NCI-H2107 treated with DMSO at 0.1 percent for 48 hours (cell line): ENCODE results near the gene CD99L2.
A peak's percentile ranks its signal among the peaks of the same experiment; 100 is the strongest.

Experiments
- DNase-seq: peaks from one replicate; lab custom pipeline; 2025; ENCODE audit not compliant: unreplicated experiment; lab: John Stamatoyannopoulos, UW

The CD99L2 gene

DNA sequence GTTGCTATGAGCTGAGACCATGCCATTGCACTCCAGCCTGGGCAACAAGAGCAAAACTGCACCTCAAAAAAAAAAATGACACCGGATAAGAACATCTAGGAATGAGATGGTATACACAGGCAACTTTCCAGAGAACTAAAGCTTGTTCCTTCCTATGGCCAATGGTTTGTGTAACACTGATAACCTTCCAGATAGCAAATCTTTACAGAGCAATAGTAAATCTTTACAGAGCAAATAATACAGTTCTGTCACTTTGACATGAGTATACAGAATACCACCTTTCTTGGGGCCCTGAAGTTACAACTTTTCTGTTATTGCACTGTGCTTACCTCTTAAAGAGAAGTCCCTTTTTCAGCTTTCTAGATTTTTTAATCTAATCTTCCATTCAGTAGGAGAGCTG lies 91.6 kb downstream of the CD99L2 start:
- no peak for DNase-seq

DNA sequence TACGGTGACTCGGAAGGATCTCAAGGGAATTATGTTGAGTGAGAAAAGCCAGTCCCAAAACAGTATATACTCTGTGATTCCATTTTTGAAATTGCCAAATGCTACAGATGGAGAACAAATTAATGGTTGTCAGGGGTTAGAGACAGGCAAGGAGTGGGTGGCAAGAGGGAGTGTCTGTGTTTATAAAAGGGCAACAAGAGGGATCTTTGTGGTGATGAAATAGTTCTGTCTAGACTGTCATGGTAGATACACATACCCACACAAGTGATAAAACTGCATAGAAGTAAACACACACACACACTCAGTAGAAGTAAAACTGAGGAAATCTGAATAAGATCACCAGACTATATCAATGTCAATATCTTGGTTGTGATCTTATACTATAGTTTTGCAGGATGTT lies 92.7 kb downstream of the CD99L2 start:
- DNase-seq = no peak

DNA sequence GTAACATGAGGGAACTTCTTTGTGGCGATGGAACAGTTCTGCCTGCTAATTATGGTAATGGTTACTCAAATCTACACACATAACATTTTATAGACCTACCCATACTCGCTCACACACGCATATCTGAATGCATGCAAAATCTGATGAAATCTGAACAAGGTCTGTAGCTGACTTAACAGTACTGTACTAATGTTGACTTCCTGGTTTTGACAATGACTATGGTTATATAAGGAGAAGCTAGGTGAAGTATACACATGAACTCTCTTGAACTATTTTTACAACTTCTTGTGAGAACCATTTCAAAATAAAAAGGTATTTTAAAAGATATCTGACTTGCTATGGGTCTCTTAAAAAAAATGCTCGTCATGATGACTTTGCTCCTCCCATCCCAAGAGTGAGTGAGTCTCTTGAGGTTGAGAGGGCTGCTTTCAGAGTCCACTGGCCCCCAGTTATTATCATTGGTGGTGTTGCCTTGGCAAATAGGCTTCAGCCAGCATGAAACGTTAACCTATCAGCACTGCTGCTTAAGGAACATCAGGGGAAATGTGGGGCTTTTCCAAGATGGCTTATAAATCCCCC lies 105.4 kb downstream of the CD99L2 start:
- no peak for DNase-seq

DNA sequence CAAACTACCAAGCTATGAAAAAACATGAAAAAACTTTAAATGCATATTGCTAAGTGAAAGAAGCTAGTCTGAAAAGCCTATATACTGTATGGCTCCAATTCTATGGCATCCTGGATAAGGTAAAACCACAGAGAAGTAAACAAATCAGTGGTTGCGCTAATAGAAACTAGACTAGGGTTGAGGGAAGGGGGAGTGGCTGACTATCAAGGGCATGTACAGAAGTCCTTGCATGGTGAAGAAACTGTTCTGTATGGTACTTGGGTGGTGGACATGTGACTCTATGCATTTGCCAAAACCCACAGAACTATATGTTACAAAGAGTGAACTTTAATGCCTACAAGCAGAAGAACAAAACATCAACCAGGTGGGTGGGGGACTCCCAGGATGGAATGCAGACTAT lies 108.4 kb downstream of the CD99L2 start:
- DNase-seq = no peak

DNA sequence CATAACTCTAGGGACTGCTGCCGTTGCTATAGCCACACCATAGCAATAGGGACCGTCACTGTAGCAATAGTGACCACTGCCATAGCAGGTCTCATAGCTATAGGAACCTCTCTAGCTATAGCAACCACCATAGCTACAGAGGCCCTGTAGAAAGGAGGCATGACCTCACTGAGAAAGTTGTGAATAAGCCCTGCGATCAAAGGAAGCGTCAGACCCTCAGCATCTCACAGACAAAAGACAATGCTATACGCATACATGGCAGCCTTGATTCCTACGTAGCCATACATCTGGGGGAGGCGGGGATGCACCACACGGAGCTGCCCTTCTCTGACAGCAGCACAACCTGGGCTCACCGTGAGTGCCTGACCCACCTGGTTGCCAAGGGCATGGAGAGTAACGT lies 116.8 kb downstream of the CD99L2 start:
- no peak for DNase-seq

DNA sequence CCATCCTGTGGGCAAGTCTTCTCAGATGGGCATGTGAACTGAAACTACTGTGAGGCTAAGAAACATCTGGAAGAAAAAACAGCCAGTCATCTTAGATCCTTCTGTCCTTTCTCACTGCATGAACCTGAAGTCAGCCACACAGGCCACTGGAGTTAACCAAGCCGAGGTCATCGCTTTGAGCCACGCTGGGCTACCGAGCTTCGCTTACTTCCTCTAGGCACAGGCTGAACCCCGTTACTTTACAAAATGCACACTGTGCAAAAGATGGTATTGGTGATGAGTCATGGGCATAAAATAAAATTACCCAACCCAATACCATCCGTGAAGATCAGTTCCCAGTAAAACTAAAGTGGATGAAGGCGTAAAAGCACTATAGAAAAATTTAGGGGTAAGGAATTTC lies 119.1 kb downstream of the CD99L2 start:
- no peak for DNase-seq

DNA sequence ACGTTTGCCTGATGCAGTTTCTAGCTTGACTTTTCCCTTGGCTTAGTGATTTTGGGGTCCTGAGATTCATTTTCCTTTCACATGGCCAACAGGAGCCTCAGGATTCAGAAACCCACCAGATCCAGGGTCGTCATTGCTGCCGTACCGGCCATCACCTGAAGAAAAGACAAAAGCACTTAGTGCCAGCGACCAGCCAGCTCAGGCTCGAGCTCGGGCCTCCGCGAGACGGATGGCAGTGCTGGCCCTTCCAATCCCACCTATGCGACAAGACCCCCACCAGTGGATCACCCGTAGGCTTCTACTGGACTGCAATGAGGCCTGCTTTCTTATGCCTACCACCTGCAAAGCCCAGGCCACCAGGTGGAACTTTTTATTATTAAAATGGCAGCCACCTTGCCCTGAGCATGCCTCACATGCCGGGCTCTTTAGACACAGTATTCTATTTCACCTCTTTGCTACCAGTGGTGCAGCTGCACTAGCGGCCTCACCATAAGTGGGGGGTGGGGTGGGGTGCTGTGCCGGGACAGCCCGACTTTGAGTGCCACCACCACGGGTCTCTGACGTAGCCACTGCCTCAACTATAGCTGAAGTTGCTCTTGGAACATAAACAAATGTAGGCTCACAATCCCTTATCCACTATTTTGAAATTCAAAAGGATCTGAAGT lies 121.0 kb downstream of the CD99L2 start:
- DNase-seq = no peak

DNA sequence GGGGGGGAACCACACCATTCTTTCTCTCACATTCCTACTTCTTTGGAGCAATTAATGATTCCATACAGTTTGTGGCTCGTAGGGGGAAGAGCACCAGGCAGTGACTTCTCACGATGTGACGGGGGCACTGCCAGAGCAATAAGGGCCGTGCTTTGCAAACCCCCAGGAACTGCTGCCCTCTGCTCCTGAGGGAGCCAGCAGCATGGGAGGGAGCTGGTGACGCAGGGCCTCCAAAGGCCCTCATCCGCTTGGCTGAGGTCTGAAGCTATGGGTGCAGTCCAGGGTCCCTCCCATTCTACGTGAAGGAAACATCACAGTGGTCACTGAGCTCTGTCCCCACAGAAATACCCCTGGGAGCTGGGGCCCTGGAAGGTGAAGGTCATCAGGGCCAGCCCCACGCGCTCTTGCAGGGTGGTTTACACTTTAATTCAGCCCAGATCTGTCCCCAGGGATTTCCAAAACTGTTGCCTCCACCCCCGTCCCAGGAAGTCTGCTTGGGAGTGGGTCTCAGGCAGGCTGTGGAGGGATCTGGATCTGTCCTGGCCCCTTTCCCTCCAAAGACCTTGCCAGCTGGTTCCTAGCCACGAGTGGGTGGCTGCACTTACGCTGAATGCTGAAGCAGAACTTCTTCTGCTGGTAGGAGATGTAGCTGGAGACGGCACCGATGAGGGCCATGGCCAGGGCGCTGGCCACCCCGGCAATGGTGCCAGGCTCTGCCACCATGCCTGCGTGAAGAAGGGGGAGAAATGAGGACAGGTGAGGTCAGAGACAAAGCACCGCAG lies 122.7 kb downstream of the CD99L2 start:
- no peak for DNase-seq

DNA sequence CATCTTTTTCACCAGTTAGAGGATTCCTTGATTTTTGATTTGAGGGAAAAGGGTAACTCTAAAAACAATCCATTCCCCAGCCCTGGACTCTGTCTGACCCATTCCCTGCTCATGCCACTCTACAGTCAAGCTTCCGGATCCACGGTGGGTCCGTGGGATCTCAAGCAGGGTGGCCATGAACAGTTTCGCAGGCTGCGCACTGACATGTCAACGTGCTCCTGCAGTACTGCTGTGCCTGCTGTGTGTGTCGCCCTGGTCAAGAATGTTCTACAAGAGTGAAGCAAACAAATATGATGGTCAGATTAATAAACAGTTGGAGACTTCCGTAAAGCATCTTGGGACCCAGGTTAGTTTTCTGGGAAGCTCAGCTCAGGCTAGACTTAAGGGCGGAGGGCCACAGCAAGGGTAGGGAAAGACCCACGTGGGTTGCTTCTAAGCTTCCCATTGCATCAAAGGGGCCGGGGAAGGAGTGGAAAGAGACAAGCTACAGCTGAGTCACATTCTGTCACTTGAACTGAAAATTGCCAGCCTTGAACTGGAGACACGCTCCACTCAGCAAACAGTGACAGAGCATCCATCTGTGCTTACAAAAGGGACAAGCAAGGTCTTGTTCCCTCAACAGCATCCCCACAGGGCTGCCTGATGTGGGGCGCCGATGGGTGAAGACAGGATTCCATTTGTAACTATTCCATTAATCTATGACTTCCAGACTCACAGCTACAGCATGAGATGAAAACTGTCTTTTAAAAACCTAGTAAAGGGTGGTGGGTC lies 123.5 kb downstream of the CD99L2 start:
- DNase-seq = no peak

DNA sequence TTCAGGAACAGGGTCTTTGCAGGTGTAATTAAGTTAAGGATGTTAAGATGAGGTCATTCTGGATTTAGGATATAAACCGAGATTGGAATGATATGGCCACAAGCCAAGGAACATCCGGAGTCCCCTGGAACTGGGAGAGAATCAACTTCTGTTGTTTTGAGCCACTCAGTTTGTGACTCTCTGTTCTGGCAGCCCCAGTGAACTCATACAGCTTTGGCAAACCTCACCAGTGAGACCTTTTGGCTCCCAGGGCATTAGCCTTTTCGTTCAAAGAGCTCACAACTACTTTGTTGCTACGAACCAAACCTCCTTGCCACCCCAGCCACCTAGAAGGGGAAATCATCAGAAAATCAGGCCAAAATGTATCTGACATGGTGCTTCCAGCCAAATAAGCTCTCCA lies 124.8 kb downstream of the CD99L2 start:
- DNase-seq = no peak

DNA sequence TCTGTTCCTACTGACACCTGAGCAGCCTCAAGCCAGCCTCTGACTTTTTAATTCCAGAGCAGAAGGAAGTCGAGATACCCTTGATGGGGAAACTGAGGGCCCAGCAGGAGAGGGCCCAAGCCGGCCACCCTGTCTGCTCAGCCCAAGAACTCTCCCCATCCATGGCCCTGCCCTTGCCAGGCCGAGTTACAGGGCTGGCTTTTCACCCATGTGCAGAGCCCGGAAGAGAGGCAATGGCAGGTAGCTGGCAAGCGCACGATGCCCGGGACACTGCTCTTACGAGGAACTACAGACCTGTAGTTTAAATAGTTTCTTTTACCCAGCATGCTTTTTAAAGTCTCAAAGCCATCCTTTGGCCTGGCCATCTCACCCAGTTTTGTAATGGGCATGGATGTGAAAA lies 125.4 kb downstream of the CD99L2 start:
- DNase-seq = no peak

DNA sequence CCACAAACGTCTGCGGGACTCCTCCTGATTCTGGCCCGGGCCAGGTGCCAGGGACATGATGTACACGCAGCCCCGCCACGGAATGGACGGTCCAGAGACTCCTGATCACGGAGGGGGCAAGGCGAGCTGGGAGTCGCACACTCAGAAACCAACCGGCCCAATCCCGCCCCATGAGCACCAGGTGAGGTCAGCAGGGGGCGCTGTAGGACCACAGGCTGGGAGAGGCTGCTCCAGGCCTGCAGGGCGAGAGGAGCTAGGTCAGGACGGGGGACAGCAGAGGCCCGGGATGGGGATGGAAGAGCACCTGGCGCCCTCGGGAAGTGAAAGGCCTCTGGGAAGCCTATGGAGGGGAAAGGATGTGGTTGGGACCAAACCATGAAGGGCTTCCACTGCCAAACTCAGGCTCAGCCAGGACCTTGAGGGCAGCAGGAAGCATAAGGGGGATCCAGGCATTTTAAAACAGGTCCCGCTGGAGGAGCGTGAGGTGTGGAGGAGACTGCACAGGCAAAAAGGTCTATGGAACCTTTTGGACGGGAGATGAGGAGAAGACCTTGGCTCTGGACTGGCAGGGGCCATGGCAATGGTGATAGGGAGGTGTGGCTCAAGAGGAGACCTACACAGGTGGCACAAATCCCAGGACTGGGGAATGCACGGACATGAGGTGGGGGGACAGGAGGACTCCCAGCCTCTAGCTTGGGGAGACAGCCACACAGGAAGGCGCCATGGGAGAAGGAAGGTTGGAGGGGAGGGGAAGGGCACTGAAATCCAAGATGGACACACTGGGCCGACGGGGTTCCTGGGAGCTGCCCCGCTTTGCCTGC lies 126.1 kb downstream of the CD99L2 start:
- peak; percentile 39 for DNase-seq

DNA sequence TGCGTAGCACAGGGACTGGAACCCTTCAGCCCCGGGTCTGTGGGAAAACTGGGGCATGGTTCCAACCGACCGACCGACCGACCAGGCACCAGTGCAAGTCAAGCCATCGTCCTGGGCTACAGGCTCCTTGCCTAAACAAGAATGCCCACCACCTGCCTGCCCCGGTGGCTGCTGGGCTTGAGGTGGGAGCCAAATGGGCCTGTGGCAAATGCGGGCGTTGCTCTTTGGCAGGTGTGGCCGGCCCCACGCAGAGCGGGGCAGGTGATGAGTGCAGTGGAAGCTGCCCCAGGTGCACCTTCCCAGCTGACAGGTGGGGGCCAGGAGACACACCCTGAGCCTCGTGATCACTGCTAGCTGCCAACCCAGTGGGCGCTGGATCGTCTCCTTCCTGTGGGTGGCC lies 127.4 kb downstream of the CD99L2 start:
- peak; percentile 30 for DNase-seq

DNA sequence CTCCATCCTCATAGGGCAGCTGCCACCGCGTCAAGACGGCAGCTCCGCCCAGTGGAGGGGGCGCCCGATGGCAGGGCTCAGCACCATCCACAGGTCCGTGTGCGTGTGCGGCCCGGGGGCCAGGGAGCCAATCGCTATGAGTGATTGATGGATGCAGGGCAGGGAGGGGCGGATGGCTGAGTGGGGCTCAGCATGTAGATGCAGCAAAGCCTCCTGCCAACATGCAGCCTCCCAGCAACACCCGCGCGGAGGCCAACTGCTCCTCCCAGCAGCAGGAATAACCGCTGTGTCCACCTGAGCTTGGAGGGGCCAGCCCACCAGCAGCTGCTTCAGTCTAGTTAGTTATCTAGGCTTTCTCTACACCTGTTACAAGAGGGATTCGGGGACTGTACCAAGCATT lies 127.8 kb downstream of the CD99L2 start:
- DNase-seq = no peak

DNA sequence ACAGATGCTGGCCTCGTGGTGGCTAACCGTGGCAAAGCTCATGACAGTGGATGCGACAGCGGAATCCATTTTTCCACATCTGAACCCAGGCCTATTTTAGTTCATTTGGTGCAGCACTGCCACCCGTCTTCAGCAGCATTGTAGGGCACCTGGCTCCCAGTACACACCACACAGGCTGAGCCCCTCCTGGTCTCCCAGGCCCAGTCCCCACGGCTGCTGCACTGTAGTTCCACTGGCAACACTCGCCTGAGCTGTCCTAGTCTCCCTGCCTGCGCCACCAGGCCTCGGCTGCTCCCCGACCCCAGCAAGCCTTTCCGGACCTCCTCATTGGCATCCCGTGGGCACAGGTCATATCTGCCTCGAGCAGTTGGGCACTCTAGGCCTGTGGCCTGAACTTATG lies 129.1 kb downstream of the CD99L2 start:
- no peak for DNase-seq

DNA sequence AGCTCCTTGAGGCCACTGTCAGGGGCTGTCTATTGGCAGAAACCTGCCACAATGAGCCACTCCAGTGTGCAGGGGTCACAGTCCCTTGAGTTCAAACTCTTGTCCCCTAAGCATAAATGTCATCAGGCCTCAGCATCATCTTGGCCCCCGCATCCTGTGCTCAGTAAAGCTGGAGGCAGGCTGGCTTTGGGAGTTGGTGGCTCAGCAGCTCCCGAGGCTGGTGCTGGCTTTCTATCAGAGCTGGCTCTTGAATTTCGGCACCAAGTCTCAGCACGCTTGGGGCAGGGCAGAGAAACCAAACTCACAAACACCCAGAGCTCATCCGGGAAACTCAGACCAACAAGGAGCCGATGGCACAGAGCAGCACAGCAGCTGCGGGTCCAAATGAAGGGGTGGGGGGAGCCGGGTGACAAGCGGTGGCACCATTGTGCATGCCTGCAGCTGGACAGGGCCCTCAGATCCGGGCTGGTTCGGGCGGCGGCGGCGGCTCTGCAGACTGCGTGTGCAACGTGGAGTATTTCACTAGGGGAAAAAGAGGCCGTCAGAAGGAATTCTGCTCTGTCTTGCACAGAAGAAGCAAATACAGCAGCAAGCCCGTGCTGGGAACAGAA lies 129.8 kb downstream of the CD99L2 start:
- DNase-seq = no peak

DNA sequence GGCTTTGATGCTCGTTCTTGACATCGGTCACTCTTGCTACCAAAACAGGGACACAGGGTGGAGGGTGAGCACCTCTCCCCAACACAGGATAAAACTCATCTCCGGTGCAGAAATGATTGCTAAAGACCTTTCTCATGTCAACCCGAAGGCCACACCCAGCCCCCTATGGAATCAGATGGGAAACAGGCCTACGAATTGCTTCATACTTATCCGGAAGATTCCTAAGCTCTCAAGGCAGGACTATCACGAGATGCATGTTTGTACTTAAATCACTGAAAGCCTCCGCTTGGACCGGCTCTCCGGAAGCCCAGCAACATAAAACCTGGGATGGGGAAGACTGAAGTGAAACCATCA lies 130.4 kb downstream of the CD99L2 start:
- no peak for DNase-seq

DNA sequence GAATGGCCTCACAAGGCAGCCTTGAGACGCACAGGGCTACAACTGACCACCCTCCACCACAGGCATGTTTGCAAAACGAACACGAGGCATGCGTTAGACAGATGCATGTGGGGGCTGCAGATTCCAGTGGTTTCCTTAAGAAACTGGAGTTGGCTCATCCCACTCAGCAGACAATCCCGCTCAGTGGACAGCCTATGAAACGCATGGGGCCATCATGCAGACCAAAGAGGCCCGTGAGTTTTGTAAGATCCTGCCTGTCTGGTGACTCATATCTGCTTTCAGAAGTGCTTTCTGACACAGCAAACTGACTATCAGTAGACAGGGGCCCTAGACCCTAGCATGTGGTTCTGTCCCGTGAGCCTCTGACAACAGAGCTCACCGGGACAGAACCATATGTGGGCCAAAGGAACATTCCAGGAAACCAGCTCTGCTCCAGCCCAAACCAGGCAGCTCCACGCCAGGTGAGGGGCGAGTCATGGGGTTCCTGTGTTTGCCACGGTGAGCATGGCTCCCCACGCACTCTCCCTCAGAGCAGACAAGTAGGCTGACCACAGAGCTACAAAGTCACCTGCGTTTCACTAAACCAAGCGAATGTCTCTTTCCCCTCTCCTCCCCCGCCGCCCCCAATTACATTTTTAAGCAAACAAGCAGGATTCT lies 130.9 kb downstream of the CD99L2 start:
- DNase-seq = no peak

DNA sequence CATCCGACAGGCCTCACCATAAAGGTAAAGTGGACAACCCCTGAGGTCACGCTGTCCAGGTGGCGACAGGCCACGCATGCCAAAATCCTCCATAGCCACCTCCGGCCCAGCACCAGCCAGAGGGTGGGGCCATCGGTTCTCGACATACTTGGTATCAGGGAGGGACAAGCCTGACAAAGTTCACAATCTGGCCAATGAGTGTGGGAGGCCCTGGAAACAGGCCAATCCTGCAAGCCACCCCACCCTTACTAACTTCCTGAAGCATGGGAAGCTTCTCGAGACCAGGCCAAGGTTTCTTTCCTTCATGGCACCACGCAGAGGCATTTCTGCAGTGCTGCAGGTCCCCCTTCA lies 131.4 kb downstream of the CD99L2 start:
- no peak for DNase-seq
